ENCODE results near the gene SRSF12.

The SRSF12 gene

GRCh38 chr6:89145091-89145955, 27.5 kb upstream of the SRSF12 start:
- peak in 1 of 3 donors; percentile 2 for DNase-seq
- H3K36me3 ChIP-seq (ENCODE audit: control insufficient read depth, insufficient read depth, low read length): no peaks in the 10 kb centered on the region
- no peaks in the 10 kb centered on the region for H3K9me3 ChIP-seq (ENCODE audit: control insufficient read depth, low read length)
- H3K27ac ChIP-seq (ENCODE audit: insufficient read depth, low read length, poor library complexity, severe bottlenecking): peak overlapping the region; percentile 69
- peaks cover 3% of the 10 kb centered on the region for H3K4me1 ChIP-seq (ENCODE audit: control insufficient read depth, insufficient read depth, low read length, poor library complexity, severe bottlenecking)
- peak overlapping the region; percentile 90 for H3K4me3 ChIP-seq (ENCODE audit: insufficient read depth, low read depth, low read length, poor library complexity, severe bottlenecking)
- no peaks in the 10 kb centered on the region for H3K27me3 ChIP-seq (replicated peaks; ENCODE audit: control insufficient read depth, insufficient read depth, low read length, poor library complexity, severe bottlenecking)

DNA sequence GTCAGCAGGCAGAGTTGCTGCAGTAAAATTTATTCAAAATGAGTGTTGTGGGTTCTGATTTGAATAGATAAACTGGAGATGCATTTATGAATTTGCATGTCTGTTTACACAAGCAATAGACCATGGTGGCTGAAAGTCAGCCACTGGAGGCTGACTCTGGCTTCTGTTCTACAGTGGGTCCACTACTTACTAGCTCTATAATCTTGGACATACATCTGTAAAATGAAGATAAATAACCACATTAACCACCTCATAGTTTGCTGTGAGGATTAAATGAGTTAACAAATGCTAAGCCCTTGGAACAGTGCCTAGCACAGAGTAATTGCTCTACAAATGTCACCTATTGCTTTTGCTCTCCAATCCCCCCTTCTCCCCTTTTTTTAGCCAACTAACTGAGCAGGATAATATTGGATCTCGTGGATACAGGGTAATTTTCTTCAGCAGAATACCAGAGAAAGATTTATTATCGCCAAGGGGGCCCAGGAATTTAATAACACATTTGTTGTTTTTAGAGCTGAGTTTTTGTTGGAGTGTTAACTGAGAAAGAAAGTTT, 26.6 kb upstream of the SRSF12 start:
- H3K9me3 ChIP-seq (ENCODE audit: control insufficient read depth, low read length): no peaks in the 10 kb centered on the region
- H3K36me3 ChIP-seq (ENCODE audit: control insufficient read depth, insufficient read depth, low read length): no peaks in the 10 kb centered on the region
- no peak for DNase-seq
- H3K27me3 ChIP-seq (replicated peaks; ENCODE audit: control insufficient read depth, insufficient read depth, low read length, poor library complexity, severe bottlenecking): no peaks in the 10 kb centered on the region
- no peak overlapping the region for H3K27ac ChIP-seq (ENCODE audit: insufficient read depth, low read length, poor library complexity, severe bottlenecking)
- no peak overlapping the region for H3K4me3 ChIP-seq (ENCODE audit: insufficient read depth, low read depth, low read length, poor library complexity, severe bottlenecking)
- peaks cover 3% of the 10 kb centered on the region for H3K4me1 ChIP-seq (ENCODE audit: control insufficient read depth, insufficient read depth, low read length, poor library complexity, severe bottlenecking)

- no peak for DNase-seq
- no peaks in the 10 kb centered on the region for H3K36me3 ChIP-seq (ENCODE audit: control insufficient read depth, insufficient read depth, low read length)
- H3K4me1 ChIP-seq (ENCODE audit: control insufficient read depth, insufficient read depth, low read length, poor library complexity, severe bottlenecking): no peaks in the 10 kb centered on the region
- no peaks in the 10 kb centered on the region for H3K27me3 ChIP-seq (replicated peaks; ENCODE audit: control insufficient read depth, insufficient read depth, low read length, poor library complexity, severe bottlenecking)
- H3K4me3 ChIP-seq (ENCODE audit: insufficient read depth, low read depth, low read length, poor library complexity, severe bottlenecking): no peak overlapping the region
- no peak overlapping the region for H3K27ac ChIP-seq (ENCODE audit: insufficient read depth, low read length, poor library complexity, severe bottlenecking)
- H3K9me3 ChIP-seq (ENCODE audit: control insufficient read depth, low read length): no peaks in the 10 kb centered on the region
Observed at GRCh38 chr6:89140347-89141156, 22.7 kb upstream of the SRSF12 start.

DNA sequence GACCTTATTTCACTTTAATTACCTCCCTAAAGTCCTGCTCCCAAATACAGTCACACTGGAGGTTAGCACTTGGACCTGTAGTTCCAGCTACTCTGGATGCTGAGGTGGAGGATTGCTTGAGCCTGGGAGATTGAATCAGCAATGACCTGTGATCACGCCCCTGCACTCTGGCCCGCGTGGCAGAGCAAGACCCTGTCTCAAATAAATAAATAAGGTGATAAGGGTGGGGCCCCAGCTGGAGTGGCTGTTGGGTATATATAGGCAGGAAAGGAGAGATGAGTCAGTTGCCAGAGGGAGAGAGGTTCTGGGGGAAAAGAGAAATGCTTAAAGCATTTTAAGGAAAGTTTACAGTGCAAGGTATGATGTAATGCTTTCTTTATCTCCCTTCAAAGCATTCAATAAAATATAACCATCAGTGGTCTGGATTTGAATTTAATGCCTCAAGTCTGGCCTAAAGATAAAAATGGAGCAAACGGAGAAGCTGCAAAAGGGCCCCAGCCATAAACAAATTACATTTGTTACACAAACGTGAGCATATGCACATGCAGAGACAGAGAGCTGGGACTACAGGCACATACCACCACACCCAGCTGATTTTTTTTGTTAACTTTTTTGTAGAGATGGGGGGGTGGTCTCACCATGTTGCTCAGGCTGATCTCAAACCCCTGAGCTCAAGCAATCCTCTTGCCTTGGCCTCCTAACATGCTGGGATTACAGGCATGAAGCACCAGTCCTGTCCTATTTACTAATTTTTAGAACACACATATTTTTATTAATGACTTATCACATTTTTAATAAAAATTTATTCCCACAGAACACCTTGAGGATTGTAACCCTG, 21.9 kb upstream of the SRSF12 start:
- no peak for DNase-seq
- Histone ChIP-seq H3K36me3 (ENCODE audit: control insufficient read depth, insufficient read depth, low read length) (no peaks in the 10 kb centered on the region), H3K27ac (ENCODE audit: insufficient read depth, low read length, poor library complexity, severe bottlenecking) (no peak overlapping the region), H3K9me3 (ENCODE audit: control insufficient read depth, low read length) (no peaks in the 10 kb centered on the region), H3K27me3 (replicated peaks; ENCODE audit: control insufficient read depth, insufficient read depth, low read length, poor library complexity, severe bottlenecking) (no peaks in the 10 kb centered on the region), H3K4me3 (ENCODE audit: insufficient read depth, low read depth, low read length, poor library complexity, severe bottlenecking) (no peak overlapping the region), H3K4me1 (ENCODE audit: control insufficient read depth, insufficient read depth, low read length, poor library complexity, severe bottlenecking) (no peaks in the 10 kb centered on the region)

DNA sequence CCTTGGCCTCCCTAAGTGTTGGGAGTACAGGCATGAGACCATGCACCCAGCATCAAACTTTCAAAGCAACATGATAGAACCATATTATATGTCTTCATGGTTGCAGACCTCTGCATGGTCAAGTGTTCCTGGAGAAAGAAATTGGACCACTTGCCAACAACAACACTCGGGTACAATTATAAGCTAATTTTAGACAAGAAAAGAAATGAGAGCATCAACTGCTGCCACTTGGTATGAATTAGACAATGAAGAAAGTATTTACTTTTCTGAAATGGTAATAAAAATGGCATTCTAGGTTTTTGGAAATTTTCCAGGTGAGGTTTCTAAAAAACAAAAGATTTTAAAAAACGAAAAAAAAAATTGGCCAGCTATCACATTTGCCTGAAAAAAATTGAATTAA, 20.3 kb upstream of the SRSF12 start:
- Histone ChIP-seq H3K4me1 (ENCODE audit: control insufficient read depth, insufficient read depth, low read length, poor library complexity, severe bottlenecking) (no peaks in the 10 kb centered on the region), H3K36me3 (ENCODE audit: control insufficient read depth, insufficient read depth, low read length) (no peaks in the 10 kb centered on the region), H3K27ac (ENCODE audit: insufficient read depth, low read length, poor library complexity, severe bottlenecking) (no peak overlapping the region), H3K27me3 (replicated peaks; ENCODE audit: control insufficient read depth, insufficient read depth, low read length, poor library complexity, severe bottlenecking) (no peaks in the 10 kb centered on the region), H3K9me3 (ENCODE audit: control insufficient read depth, low read length) (no peaks in the 10 kb centered on the region), H3K4me3 (ENCODE audit: insufficient read depth, low read depth, low read length, poor library complexity, severe bottlenecking) (no peak overlapping the region)
- no peak for DNase-seq

DNA sequence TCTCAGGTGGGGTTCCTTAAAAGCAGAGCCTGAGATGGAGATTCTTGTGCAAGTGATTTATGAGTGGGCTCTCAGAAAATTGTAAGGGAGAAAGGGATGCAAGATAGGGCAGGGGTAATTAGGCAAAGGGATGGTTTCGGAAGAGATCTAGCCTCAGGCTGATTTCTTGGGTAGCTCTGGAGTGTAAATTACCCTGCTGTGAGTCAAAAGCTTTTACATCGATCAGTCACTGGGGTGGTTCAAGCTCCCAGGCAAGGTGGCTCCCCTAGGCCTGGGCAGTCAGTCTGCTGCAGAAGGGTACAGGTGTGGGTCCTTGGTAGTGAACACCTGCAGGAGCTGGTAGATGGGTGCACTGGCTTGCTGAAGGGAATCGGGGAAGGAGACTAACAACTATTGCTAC, 16.9 kb upstream of the SRSF12 start:
- H3K27ac ChIP-seq (ENCODE audit: insufficient read depth, low read length, poor library complexity, severe bottlenecking): no peak overlapping the region
- no peak for DNase-seq
- no peaks in the 10 kb centered on the region for H3K9me3 ChIP-seq (ENCODE audit: control insufficient read depth, low read length)
- no peak overlapping the region for H3K4me3 ChIP-seq (ENCODE audit: insufficient read depth, low read depth, low read length, poor library complexity, severe bottlenecking)
- H3K36me3 ChIP-seq (ENCODE audit: control insufficient read depth, insufficient read depth, low read length): no peaks in the 10 kb centered on the region
- H3K4me1 ChIP-seq (ENCODE audit: control insufficient read depth, insufficient read depth, low read length, poor library complexity, severe bottlenecking): no peaks in the 10 kb centered on the region
- H3K27me3 ChIP-seq (replicated peaks; ENCODE audit: control insufficient read depth, insufficient read depth, low read length, poor library complexity, severe bottlenecking): no peaks in the 10 kb centered on the region

DNA sequence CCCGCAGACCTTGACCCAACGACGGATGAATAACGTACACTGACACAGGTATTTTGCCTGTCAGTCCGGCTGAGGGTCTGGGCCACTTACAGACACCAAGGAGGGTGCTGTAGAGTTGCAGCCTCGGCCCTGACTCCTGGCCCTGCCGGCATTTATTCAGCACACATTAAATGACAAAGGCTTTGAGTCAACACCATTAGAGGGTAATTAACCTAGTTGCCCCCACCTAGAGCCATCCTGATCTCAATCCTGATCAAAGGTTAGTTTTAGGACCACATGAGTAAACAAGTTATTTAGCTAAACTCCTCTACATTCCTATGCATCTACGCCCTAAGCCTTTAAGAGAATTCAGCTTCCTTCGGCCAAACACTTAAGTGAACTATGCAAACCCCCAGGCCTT, 16.1 kb upstream of the SRSF12 start:
- H3K9me3 ChIP-seq (ENCODE audit: control insufficient read depth, low read length): no peaks in the 10 kb centered on the region
- no peaks in the 10 kb centered on the region for H3K27me3 ChIP-seq (replicated peaks; ENCODE audit: control insufficient read depth, insufficient read depth, low read length, poor library complexity, severe bottlenecking)

GRCh38 chr6:89132057-89132456, 14.2 kb upstream of the SRSF12 start:
- Histone ChIP-seq H3K9me3 (ENCODE audit: control insufficient read depth, low read length) (no peaks in the 10 kb centered on the region), H3K4me1 (ENCODE audit: control insufficient read depth, insufficient read depth, low read length, poor library complexity, severe bottlenecking) (no peaks in the 10 kb centered on the region), H3K27me3 (replicated peaks; ENCODE audit: control insufficient read depth, insufficient read depth, low read length, poor library complexity, severe bottlenecking) (no peaks in the 10 kb centered on the region), H3K4me3 (ENCODE audit: insufficient read depth, low read depth, low read length, poor library complexity, severe bottlenecking) (no peak overlapping the region), H3K27ac (ENCODE audit: insufficient read depth, low read length, poor library complexity, severe bottlenecking) (no peak overlapping the region), H3K36me3 (ENCODE audit: control insufficient read depth, insufficient read depth, low read length) (no peaks in the 10 kb centered on the region)
- DNase-seq: no peak

More for the DNA sequence above, 16.1 kb upstream of the SRSF12 start:
- Histone ChIP-seq H3K4me3 (ENCODE audit: insufficient read depth, low read depth, low read length, poor library complexity, severe bottlenecking) (no peak overlapping the region), H3K36me3 (ENCODE audit: control insufficient read depth, insufficient read depth, low read length) (no peaks in the 10 kb centered on the region), H3K27ac (ENCODE audit: insufficient read depth, low read length, poor library complexity, severe bottlenecking) (no peak overlapping the region), H3K4me1 (ENCODE audit: control insufficient read depth, insufficient read depth, low read length, poor library complexity, severe bottlenecking) (no peaks in the 10 kb centered on the region)
- DNase-seq: no peak

- no peak overlapping the region for H3K4me3 ChIP-seq (ENCODE audit: insufficient read depth, low read depth, low read length, poor library complexity, severe bottlenecking)
- no peaks in the 10 kb centered on the region for H3K27me3 ChIP-seq (replicated peaks; ENCODE audit: control insufficient read depth, insufficient read depth, low read length, poor library complexity, severe bottlenecking)
- H3K36me3 ChIP-seq (ENCODE audit: control insufficient read depth, insufficient read depth, low read length): no peaks in the 10 kb centered on the region
- no peak for DNase-seq
- no peak overlapping the region for H3K27ac ChIP-seq (ENCODE audit: insufficient read depth, low read length, poor library complexity, severe bottlenecking)
- no peaks in the 10 kb centered on the region for H3K4me1 ChIP-seq (ENCODE audit: control insufficient read depth, insufficient read depth, low read length, poor library complexity, severe bottlenecking)
- H3K9me3 ChIP-seq (ENCODE audit: control insufficient read depth, low read length): no peaks in the 10 kb centered on the region
Observed at GRCh38 chr6:89131599-89131998, 13.7 kb upstream of the SRSF12 start.
